GM12872 (cell line): Measurements from ENCODE around the gene TMIE.

ENCODE experiments used
- TF ChIP-seq, protein P1 (sequence below): IDR thresholded peaks from 3 replicates; pipeline ENCODE4 v1.5.1; 2011; ENCODE audit warnings: low read depth, mild to moderate bottlenecking, low read length, moderate library complexity; ENCODE audit not compliant: insufficient read depth

Gene TMIE

GRCh38 chr3:46759239-46760167, 58.3 kb downstream of the TMIE start:
- TF ChIP-seq, protein P1, sequence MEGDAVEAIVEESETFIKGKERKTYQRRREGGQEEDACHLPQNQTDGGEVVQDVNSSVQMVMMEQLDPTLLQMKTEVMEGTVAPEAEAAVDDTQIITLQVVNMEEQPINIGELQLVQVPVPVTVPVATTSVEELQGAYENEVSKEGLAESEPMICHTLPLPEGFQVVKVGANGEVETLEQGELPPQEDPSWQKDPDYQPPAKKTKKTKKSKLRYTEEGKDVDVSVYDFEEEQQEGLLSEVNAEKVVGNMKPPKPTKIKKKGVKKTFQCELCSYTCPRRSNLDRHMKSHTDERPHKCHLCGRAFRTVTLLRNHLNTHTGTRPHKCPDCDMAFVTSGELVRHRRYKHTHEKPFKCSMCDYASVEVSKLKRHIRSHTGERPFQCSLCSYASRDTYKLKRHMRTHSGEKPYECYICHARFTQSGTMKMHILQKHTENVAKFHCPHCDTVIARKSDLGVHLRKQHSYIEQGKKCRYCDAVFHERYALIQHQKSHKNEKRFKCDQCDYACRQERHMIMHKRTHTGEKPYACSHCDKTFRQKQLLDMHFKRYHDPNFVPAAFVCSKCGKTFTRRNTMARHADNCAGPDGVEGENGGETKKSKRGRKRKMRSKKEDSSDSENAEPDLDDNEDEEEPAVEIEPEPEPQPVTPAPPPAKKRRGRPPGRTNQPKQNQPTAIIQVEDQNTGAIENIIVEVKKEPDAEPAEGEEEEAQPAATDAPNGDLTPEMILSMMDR = no peak
